SK-N-MC (cell line): ENCODE results near the gene BCAS3.

Source experiments
- EZH2 ChIP-seq: fragments of 200-600 bp; sonication (generic); IDR thresholded peaks from one replicate; pipeline ENCODE4 v1.6.1; 2017; ENCODE audit warnings: antibody characterized with exemption
- POLR2AphosphoS5 ChIP-seq: IDR thresholded peaks from 2 replicates; pipeline ENCODE4 v1.6.1; 2012; ENCODE audit warnings: mild to moderate bottlenecking, low read depth, low read length, borderline replicate concordance

DNA sequence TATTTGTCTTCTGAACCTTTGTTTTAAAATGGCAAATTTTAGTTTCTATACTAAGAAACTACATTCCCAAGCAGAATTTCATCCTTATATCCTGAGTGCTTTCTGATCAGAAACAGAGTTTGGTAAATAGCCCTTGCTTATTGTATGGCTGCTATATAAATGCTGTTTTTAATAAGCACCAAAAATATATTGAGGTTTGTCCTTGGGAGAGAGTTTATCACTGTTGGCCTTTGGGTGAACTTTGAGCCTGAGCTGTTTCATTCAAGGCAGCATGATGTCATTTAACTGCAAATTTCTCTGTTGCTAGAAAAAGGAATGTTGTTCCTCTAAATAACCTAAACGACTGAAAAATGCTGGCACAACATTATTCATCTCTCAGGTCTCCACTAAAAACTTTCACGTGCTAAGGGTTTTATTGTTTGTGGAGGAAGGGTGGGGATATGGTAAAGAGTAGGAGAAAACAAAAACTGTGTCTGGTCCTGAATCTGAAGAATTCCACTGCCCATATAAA is 387.7 kb downstream of the BCAS3 start:
- TF ChIP-seq EZH2 (no peak), POLR2AphosphoS5 (no peak)
